GM12878 (cell line): Measurements from ENCODE around the gene DLG4. TPM values are rescaled to one million over a fixed set of nuclear protein-coding genes. Genes with fewer than 3 reads are reported as not detected.

Experiments used
- ATF3 ChIP-seq: IDR thresholded peaks from 2 replicates; pipeline ENCODE4 v1.6.1; 2011; ENCODE audit warnings: low read depth, mild to moderate bottlenecking, low read length, moderate library complexity, borderline replicate concordance; ENCODE audit errors: extremely low read depth
- BHLHE40 ChIP-seq, 2 experiments: fragments of 450-650 bp in 1 of 2; IDR thresholded peaks; 2 replicates each; pipeline ENCODE4 v1.6.1; 2011 to 2017; ENCODE audit warnings: low read depth in 2 of 2, borderline replicate concordance in 1 of 2, improper control_type of control experiment in 1 of 2, low read length in 1 of 2, mild to moderate bottlenecking in 1 of 2
- KAT2A ChIP-seq: conservative IDR thresholded peaks from 2 replicates; pipeline ENCODE4 v1.6.1; 2011; ENCODE audit warnings: low read depth, low read length; ENCODE audit not compliant: control insufficient read depth
- NR2F1 ChIP-seq: fragments of 450-650 bp; conservative IDR thresholded peaks from 2 replicates; pipeline ENCODE4 v1.6.1; 2017; ENCODE audit warnings: mild to moderate bottlenecking
- WRNIP1 ChIP-seq: IDR thresholded peaks from 2 replicates; pipeline ENCODE4 v1.6.1; 2011; ENCODE audit warnings: low read depth, low read length, improper control_type of control experiment, borderline replicate concordance
- ZBTB40 ChIP-seq: fragments of 450-650 bp; IDR thresholded peaks from 2 replicates; pipeline ENCODE4 v1.6.1; 2016; ENCODE audit warnings: mild to moderate bottlenecking, moderate library complexity, borderline replicate concordance
- polyA plus RNA-seq, 11 experiments: library from polyadenylated mRNA; depleted of rRNA in 4 of 11; unstranded in 6 of 11; stranded (reverse) in 5 of 11; fragments of >200 nt; fragmentation: Nextera tagmentation in 4 of 11; fragmentation: Illumina TruSeq in 1 of 11; extraction: Ambion mirVana in 4 of 11; extraction: Trizol in 1 of 11; gene quantifications; 1 replicate in 1 of 11; 2 replicates in 10 of 11; pipeline versions ENCODE4 v1.2.1 to v1.2.3, GENCODE V29; 2011 to 2016; ENCODE audit warnings: inconsistent platforms in 2 of 11, missing spikeins in 2 of 11, low read depth in 1 of 11
- total RNA-seq, 4 experiments: library from RNA; depleted of rRNA in 3 of 4; stranded (reverse); fragments of >200 nt in 3 of 4; fragmentation: Illumina TruSeq in 1 of 4; extraction: Trizol in 1 of 4; gene quantifications; 2 replicates each; pipeline versions ENCODE4 v1.2.1 to v1.2.3, GENCODE V29; 2013 to 2021

DLG4 gene
- total and polyA plus RNA-seq, 10 of the 15 experiments (the other 5 are each of a cell fraction or from before 2014, with no cell fraction given) = 0.07 to 4.1 (median 1.3) TPM

GRCh38 chr17:7213895-7214299 is 5.7 kb downstream of the DLG4 start (continued):
- TF ChIP-seq NR2F1 = peak; percentile 80; the same call in 1 of the 2 replicates
- TF ChIP-seq BHLHE40 (IDR thresholded peaks at IDR 0.05; ENCODE audit: borderline replicate concordance in 1 of 2, low read depth in 2 of 2, low read length in 1 of 2) = 0 out of 4 replicates have a peak, but pooled peaks of 1 of the 2 experiments have one; percentile 9
- no peak for TF ChIP-seq WRNIP1
- 0 out of 2 replicates have a peak, but pooled peaks have one; percentile 47 for TF ChIP-seq ZBTB40
- TF ChIP-seq ATF3 = no peak
- no peak for TF ChIP-seq KAT2A
